WTC11 (cell line): ENCODE results near the gene CRELD2. TPM values are rescaled to one million over a fixed set of nuclear protein-coding genes. Genes with fewer than 3 reads are reported as not detected.

Experiments
- ATAC-seq: fragments of 200-7000 bp; cut with Tn5 transposase; 2 replicates; pipeline ENCODE4 v1.10.0; 2021; ENCODE audit warnings: mild to moderate bottlenecking, moderate library complexity
- CTCF ChIA-PET: fragments of 300-600 bp; sonication (Branson Sonifier 250); formaldehyde crosslinking; loops from one replicate; lab custom pipeline; 2021; ENCODE audit warnings: antibody characterized with exemption; lab: Charles Lee
- POLR2A ChIA-PET: fragments of 350-600 bp; sonication (Branson Sonifier 250); formaldehyde crosslinking; loops from one replicate; lab custom pipeline; 2021; ENCODE audit warnings: antibody characterized with exemption; lab: Charles Lee
- DNase-seq: peaks from one replicate; pipeline ENCODE4 v3.0.0; 2021; ENCODE audit warnings: low spot score
- H3K27ac Mint-ChIP-seq: 2 replicates; pipeline ENCODE4 v1.8.0; 2021; ENCODE audit warnings: mixed read lengths
- H3K27me3 Mint-ChIP-seq: 2 replicates; pipeline ENCODE4 v1.8.0; 2021; ENCODE audit warnings: low read depth, mild to moderate bottlenecking, moderate library complexity, mixed read lengths
- H3K36me3 Mint-ChIP-seq: 2 replicates; pipeline ENCODE4 v1.8.0; 2021; ENCODE audit warnings: mixed read lengths
- H3K4me1 Mint-ChIP-seq: 2 replicates; pipeline ENCODE4 v1.8.0; 2022; ENCODE audit warnings: mixed read lengths
- H3K4me3 Mint-ChIP-seq: 2 replicates; pipeline ENCODE4 v1.8.0; 2021; ENCODE audit warnings: mild to moderate bottlenecking, moderate library complexity, mixed read lengths
- H3K9me3 Mint-ChIP-seq: 2 replicates; pipeline ENCODE4 v1.8.0; 2021; ENCODE audit warnings: mixed read lengths
- ARID4B ChIP-seq: sonication (generic); formaldehyde crosslinking; IDR thresholded peaks from 2 replicates; pipeline ENCODE4 v1.8.0; 2023; ENCODE audit warnings: missing genetic modification reagents, mild to moderate bottlenecking, borderline replicate concordance
- CREB1 ChIP-seq: sonication (generic); formaldehyde crosslinking; IDR thresholded peaks from 2 replicates; pipeline ENCODE4 v1.8.0; 2023; ENCODE audit warnings: mild to moderate bottlenecking, missing genetic modification reagents
- CREM ChIP-seq: sonication (generic); formaldehyde crosslinking; IDR thresholded peaks from 2 replicates; pipeline ENCODE4 v1.8.1; 2022; ENCODE audit warnings: mild to moderate bottlenecking, missing genetic modification reagents, moderate library complexity
- ERG ChIP-seq: fragments of 250-450 bp; sonication (Bioruptor Pico); IDR thresholded peaks from 2 replicates; pipeline ENCODE4 v1.8.0; 2021; ENCODE audit warnings: mild to moderate bottlenecking
- ETV6 ChIP-seq: sonication (generic); formaldehyde crosslinking; IDR thresholded peaks from 2 replicates; pipeline ENCODE4 v1.8.1; 2022; ENCODE audit warnings: mild to moderate bottlenecking, missing genetic modification reagents
- FOXP4 ChIP-seq: sonication (generic); formaldehyde crosslinking; IDR thresholded peaks from 2 replicates; pipeline ENCODE4 v1.8.0; 2022; ENCODE audit warnings: mild to moderate bottlenecking, missing genetic modification reagents
- GTF2I ChIP-seq: fragments of 250-450 bp; sonication (Bioruptor Pico); conservative IDR thresholded peaks from 2 replicates; pipeline ENCODE4 v1.4.0; 2021; ENCODE audit warnings: mild to moderate bottlenecking
- HMGA2 ChIP-seq: fragments of 250-450 bp; sonication (Bioruptor Pico); IDR thresholded peaks from 2 replicates; pipeline ENCODE4 v1.4.0; 2021; ENCODE audit warnings: mild to moderate bottlenecking, moderate library complexity
- IRF2 ChIP-seq: sonication (generic); formaldehyde crosslinking; IDR thresholded peaks from 2 replicates; pipeline ENCODE4 v1.8.0; 2022; ENCODE audit warnings: low read depth, missing genetic modification reagents, borderline replicate concordance
- NFATC4 ChIP-seq: fragments of 250-450 bp; sonication (Bioruptor Pico); IDR thresholded peaks from 2 replicates; pipeline ENCODE4 v1.9.0; 2021; ENCODE audit warnings: mild to moderate bottlenecking
- NFYB ChIP-seq: sonication (generic); formaldehyde crosslinking; conservative IDR thresholded peaks from 2 replicates; pipeline ENCODE4 v1.8.0; 2022; ENCODE audit warnings: low read depth, missing genetic modification reagents
- RELA ChIP-seq: sonication (generic); formaldehyde crosslinking; IDR thresholded peaks from 2 replicates; pipeline ENCODE4 v1.8.1; 2022; ENCODE audit warnings: missing genetic modification reagents, mild to moderate bottlenecking, borderline replicate concordance
- ZNF396 ChIP-seq: fragments of 250-450 bp; sonication (Bioruptor Pico); IDR thresholded peaks from 2 replicates; pipeline ENCODE4 v1.8.0; 2021; ENCODE audit warnings: mild to moderate bottlenecking, moderate library complexity, borderline replicate concordance
- ZNF423 ChIP-seq: fragments of 250-450 bp; sonication (Bioruptor Pico); IDR thresholded peaks from 2 replicates; pipeline ENCODE4 v2.1.2; 2022; ENCODE audit warnings: mild to moderate bottlenecking, moderate library complexity
- ZNF512 ChIP-seq: sonication (generic); formaldehyde crosslinking; IDR thresholded peaks from 2 replicates; pipeline ENCODE4 v1.8.1; 2022; ENCODE audit warnings: missing genetic modification reagents, borderline replicate concordance
- total RNA-seq: library from RNA; stranded (reverse); gene quantifications from 3 replicates; pipeline ENCODE4 v1.2.3, GENCODE V29; 2021
- TF ChIP-seq, protein P1 (sequence below): sonication (generic); formaldehyde crosslinking; IDR thresholded peaks from 2 replicates; pipeline ENCODE4 v1.8.0; 2023; ENCODE audit warnings: missing genetic modification reagents
- TF ChIP-seq, protein P2 (sequence below): sonication (generic); formaldehyde crosslinking; IDR thresholded peaks from 2 replicates; pipeline ENCODE4 v1.8.0; 2022; ENCODE audit warnings: mild to moderate bottlenecking, missing genetic modification reagents
- TF ChIP-seq, protein P3 (sequence below): fragments of 250-450 bp; sonication (Bioruptor Pico); IDR thresholded peaks from 2 replicates; pipeline ENCODE4 v1.9.0; 2021; ENCODE audit warnings: moderate library complexity, mild to moderate bottlenecking, inconsistent platforms, borderline replicate concordance
- TF ChIP-seq, protein P4 (sequence below): sonication (generic); formaldehyde crosslinking; IDR thresholded peaks from 2 replicates; pipeline ENCODE4 v1.8.0; 2022; ENCODE audit warnings: mild to moderate bottlenecking, missing genetic modification reagents

CRELD2 gene
- total RNA-seq, 1 experiment from 2014 or later: 42.8 TPM

DNA sequence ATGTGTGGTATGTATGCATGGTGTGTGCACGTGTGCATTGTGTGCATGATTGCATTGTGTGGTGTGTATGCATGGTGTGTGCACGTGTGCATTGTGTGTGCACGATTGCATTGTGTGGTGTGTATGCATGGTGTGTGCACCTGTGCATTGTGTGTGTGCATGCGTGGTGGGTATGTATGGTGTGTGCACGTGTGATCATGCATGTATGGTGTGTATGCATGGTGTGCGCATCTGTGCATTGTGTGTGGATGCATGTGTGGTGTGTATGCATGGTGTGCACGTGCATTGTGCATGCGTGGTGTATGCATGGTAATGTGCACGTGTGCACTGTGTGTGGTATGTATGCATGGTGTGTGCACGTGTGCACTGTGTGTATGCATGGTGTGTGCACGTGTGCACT, 17.0 kb upstream of the CRELD2 start:
- H3K27me3 Mint-ChIP-seq: no peaks in the 10 kb centered on the region
- peaks cover 26% of the 10 kb centered on the region for H3K9me3 Mint-ChIP-seq
- ChIA-PET CTCF (interaction anchor here (0.5 kb wide), 1 partner anchor 63 kb away, joined by 3 read pairs; no protein-coding TSS in a partner anchor), POLR2A (no interaction called here)
- H3K4me3 Mint-ChIP-seq: no peak overlapping the region
- no peak for TF ChIP-seq NFATC4 (CRISPR knock-in tag)
- TF ChIP-seq ZNF512: no peak
- TF ChIP-seq CREB1 (CRISPR knock-in tag): no peak
- no peak for TF ChIP-seq ERG (CRISPR knock-in tag)
- no peak for TF ChIP-seq IRF2 (CRISPR knock-in tag)
- TF ChIP-seq ARID4B: no peak
- TF ChIP-seq, protein P1, sequence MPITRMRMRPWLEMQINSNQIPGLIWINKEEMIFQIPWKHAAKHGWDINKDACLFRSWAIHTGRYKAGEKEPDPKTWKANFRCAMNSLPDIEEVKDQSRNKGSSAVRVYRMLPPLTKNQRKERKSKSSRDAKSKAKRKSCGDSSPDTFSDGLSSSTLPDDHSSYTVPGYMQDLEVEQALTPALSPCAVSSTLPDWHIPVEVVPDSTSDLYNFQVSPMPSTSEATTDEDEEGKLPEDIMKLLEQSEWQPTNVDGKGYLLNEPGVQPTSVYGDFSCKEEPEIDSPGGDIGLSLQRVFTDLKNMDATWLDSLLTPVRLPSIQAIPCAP (CRISPR knock-in tag): no peak
- TF ChIP-seq CREM (CRISPR knock-in tag): no peak
- no peak for TF ChIP-seq ZNF396 (CRISPR knock-in tag)
- TF ChIP-seq HMGA2 (CRISPR knock-in tag): no peak
- TF ChIP-seq, protein P2, sequence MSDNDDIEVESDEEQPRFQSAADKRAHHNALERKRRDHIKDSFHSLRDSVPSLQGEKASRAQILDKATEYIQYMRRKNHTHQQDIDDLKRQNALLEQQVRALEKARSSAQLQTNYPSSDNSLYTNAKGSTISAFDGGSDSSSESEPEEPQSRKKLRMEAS (CRISPR knock-in tag): no peak
- TF ChIP-seq RELA (CRISPR knock-in tag): no peak
- no peak for TF ChIP-seq ETV6 (CRISPR knock-in tag)
- no peak for TF ChIP-seq GTF2I
- TF ChIP-seq FOXP4 (CRISPR knock-in tag): no peak
- TF ChIP-seq, protein P3, sequence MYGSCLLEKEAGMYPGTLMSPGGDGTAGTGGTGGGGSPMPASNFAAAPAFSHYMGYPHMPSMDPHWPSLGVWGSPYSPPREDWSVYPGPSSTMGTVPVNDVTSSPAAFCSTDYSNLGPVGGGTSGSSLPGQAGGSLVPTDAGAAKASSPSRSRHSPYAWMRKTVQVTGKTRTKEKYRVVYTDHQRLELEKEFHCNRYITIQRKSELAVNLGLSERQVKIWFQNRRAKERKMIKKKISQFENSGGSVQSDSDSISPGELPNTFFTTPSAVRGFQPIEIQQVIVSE (CRISPR knock-in tag): no peak
- TF ChIP-seq ZNF423 (CRISPR knock-in tag): no peak
- TF ChIP-seq, protein P4, sequence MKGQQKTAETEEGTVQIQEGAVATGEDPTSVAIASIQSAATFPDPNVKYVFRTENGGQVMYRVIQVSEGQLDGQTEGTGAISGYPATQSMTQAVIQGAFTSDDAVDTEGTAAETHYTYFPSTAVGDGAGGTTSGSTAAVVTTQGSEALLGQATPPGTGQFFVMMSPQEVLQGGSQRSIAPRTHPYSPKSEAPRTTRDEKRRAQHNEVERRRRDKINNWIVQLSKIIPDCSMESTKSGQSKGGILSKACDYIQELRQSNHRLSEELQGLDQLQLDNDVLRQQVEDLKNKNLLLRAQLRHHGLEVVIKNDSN (CRISPR knock-in tag): no peak
- no peak for TF ChIP-seq NFYB (CRISPR knock-in tag)
- no peak overlapping the region; the same call in 1 of the 2 replicates for H3K27ac Mint-ChIP-seq
- no peak for ATAC-seq
- H3K36me3 Mint-ChIP-seq: peaks cover 46% of the 10 kb centered on the region
- no peak for DNase-seq
- H3K4me1 Mint-ChIP-seq: no peaks in the 10 kb centered on the region
